GM23338 (cell line): Measurements from ENCODE around the gene RGL3. TPM values are rescaled to one million over a fixed set of nuclear protein-coding genes. Genes with fewer than 3 reads are reported as not detected.

Experiments used
- ATAC-seq: fragments of 200-7000 bp; cut with Tn5 transposase; 3 replicates; pipeline ENCODE4 v1.9.1; 2020
- DNase-seq: peaks from one replicate; pipeline ENCODE4 v3.0.0-alpha.2; 2015; ENCODE audit warnings: low spot score
- H2AFZ ChIP-seq: fragments of 200-600 bp; sonication (generic); 2 replicates; pipeline ENCODE4 v1.8.0; 2016; ENCODE audit warnings: antibody characterized with exemption, mild to moderate bottlenecking, moderate library complexity
- H3F3A ChIP-seq: fragments of 200-600 bp; sonication (generic); replicated peaks from 2 replicates; pipeline ENCODE4 v1.8.0; 2017; ENCODE audit warnings: antibody characterized with exemption, mixed run types, low read depth
- H3K27ac ChIP-seq: fragments of 200-600 bp; sonication (generic); 2 replicates; pipeline ENCODE4 v1.6.1; 2016; ENCODE audit warnings: low read depth
- H3K27me3 ChIP-seq: fragments of 200-600 bp; sonication (generic); 2 replicates; pipeline ENCODE4 v1.8.0; 2016; ENCODE audit warnings: mild to moderate bottlenecking, mixed run types, moderate library complexity; ENCODE audit not compliant: insufficient read depth
- H3K36me3 ChIP-seq: fragments of 200-600 bp; sonication (generic); 2 replicates; pipeline ENCODE4 v1.8.0; 2016; ENCODE audit warnings: mild to moderate bottlenecking; ENCODE audit not compliant: insufficient read depth
- H3K4me1 ChIP-seq: fragments of 200-600 bp; sonication (generic); 2 replicates; pipeline ENCODE4 v1.8.0; 2016; ENCODE audit warnings: mild to moderate bottlenecking, moderate library complexity; ENCODE audit not compliant: insufficient read depth
- H3K4me2 ChIP-seq: fragments of 200-600 bp; sonication (generic); 2 replicates; pipeline ENCODE4 v1.7.1; 2017; ENCODE audit warnings: mixed run types
- H3K4me3 ChIP-seq: fragments of 200-600 bp; sonication (generic); 2 replicates; pipeline ENCODE4 v1.6.1; 2016; ENCODE audit warnings: mixed run types
- H3K79me2 ChIP-seq: fragments of 200-600 bp; sonication (generic); replicated peaks from 2 replicates; pipeline ENCODE4 v1.8.0; 2017; ENCODE audit warnings: mild to moderate bottlenecking; ENCODE audit not compliant: insufficient read depth
- H3K9me2 ChIP-seq: fragments of 200-600 bp; sonication (generic); 2 replicates; pipeline ENCODE4 v1.8.0; 2017; ENCODE audit not compliant: insufficient read depth
- H4K20me1 ChIP-seq: fragments of 200-600 bp; sonication (generic); replicated peaks from 2 replicates; pipeline ENCODE4 v1.8.0; 2017; ENCODE audit warnings: mild to moderate bottlenecking; ENCODE audit not compliant: insufficient read depth
- H3K27ac Mint-ChIP-seq: 2 replicates; pipeline ENCODE4 v1.8.0; 2020; ENCODE audit warnings: inconsistent platforms, mild to moderate bottlenecking, moderate library complexity, mixed read lengths
- H3K27me3 Mint-ChIP-seq: 3 replicates; pipeline ENCODE4 v1.8.0; 2022; ENCODE audit warnings: low read depth, mild to moderate bottlenecking, moderate library complexity, mixed read lengths, inconsistent platforms; ENCODE audit not compliant: insufficient read depth, poor library complexity
- H3K36me3 Mint-ChIP-seq: 3 replicates; pipeline ENCODE4 v1.8.0; 2021; ENCODE audit warnings: low read depth, mild to moderate bottlenecking, inconsistent platforms, moderate library complexity, mixed read lengths
- H3K4me1 Mint-ChIP-seq: 3 replicates; pipeline ENCODE4 v1.8.0; 2020; ENCODE audit warnings: mild to moderate bottlenecking, inconsistent platforms, mixed read lengths
- H3K4me3 Mint-ChIP-seq: 3 replicates; pipeline ENCODE4 v1.8.0; 2021; ENCODE audit warnings: moderate library complexity, mild to moderate bottlenecking, inconsistent platforms, mixed read lengths
- H3K9me3 Mint-ChIP-seq: 3 replicates; pipeline ENCODE4 v1.8.0; 2020; ENCODE audit warnings: moderate library complexity, mild to moderate bottlenecking, inconsistent platforms, mixed read lengths
- CREB1 ChIP-seq: fragments of 250-450 bp; sonication (Bioruptor Pico); IDR thresholded peaks from 2 replicates; pipeline ENCODE4 v1.5.0; 2020; ENCODE audit warnings: low read depth, mild to moderate bottlenecking, moderate library complexity
- EZH2 ChIP-seq: fragments of 200-600 bp; sonication (generic); IDR thresholded peaks from one replicate; pipeline ENCODE4 v1.8.0; 2017; ENCODE audit warnings: antibody characterized with exemption, mild to moderate bottlenecking, low read depth; ENCODE audit not compliant: unreplicated experiment
- STAT1 ChIP-seq: IDR thresholded peaks from one replicate; pipeline ENCODE4 v1.6.1; 2016; ENCODE audit warnings: antibody characterized with exemption; ENCODE audit not compliant: unreplicated experiment
- ZNF331 ChIP-seq: fragments of 250-450 bp; sonication (Bioruptor Pico); IDR thresholded peaks from 2 replicates; pipeline ENCODE4 v1.5.0; 2020; ENCODE audit warnings: low read depth, mild to moderate bottlenecking, moderate library complexity
- polyA plus RNA-seq: library from polyadenylated mRNA; unstranded; fragments of >200 nt; fragmentation: Nextera tagmentation; extraction: Ambion mirVana; gene quantifications from 2 replicates; pipeline ENCODE4 v1.2.1, GENCODE V29; 2016
- total RNA-seq: library from RNA; depleted of rRNA; stranded (reverse); fragments of >200 nt; shearing (Covaris generic); gene quantifications from 2 replicates; pipeline ENCODE4 v1.2.3, GENCODE V29; 2014
- TF ChIP-seq, protein P1 (sequence below): IDR thresholded peaks from 2 replicates; pipeline ENCODE4 v1.6.1; 2016; ENCODE audit warnings: antibody characterized with exemption
- TF ChIP-seq, protein P2 (sequence below): fragments of 250-450 bp; sonication (Bioruptor Pico); IDR thresholded peaks from 2 replicates; pipeline ENCODE4 v1.5.0; 2020; ENCODE audit warnings: mild to moderate bottlenecking, moderate library complexity

Gene RGL3
- total and polyA plus RNA-seq, 2 experiments from 2014 or later = 48.8 to 49.4 TPM

DNA sequence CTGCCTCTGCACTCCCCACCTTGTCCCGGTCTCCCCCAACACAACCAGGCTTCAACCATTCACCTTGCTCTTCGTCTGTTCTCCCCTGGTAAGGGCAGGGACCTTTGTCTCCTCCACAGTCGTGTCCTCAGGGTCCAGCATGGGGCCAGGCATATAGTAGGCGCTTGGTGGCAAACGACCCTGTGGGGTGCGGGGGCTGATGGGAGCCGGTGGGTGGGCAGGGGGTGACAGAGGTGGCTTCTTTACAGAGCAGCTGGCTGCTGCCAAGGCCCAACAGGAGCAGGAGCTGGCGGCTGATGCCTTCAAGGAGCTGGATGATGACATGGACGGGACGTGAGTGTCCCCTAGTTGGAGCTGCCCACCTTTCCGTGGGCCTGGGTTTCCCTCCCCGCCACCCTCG is 26.0 kb upstream of the RGL3 start:
- H3K36me3 Mint-ChIP-seq = peaks cover 61% of the 10 kb centered on the region
- Histone ChIP-seq H3F3A (0 out of 2 replicates have a peak, but pooled peaks cover 2% of the 10 kb centered on the region), H3K4me1 (no peaks in the 10 kb centered on the region), H3K27ac (no peak overlapping the region), H3K4me3 (no peak overlapping the region), H3K9me2 (no peaks in the 10 kb centered on the region), H3K36me3 (peaks cover 16% of the 10 kb centered on the region), H3K4me2 (no peak overlapping the region), H3K79me2 (no peaks in the 10 kb centered on the region), H4K20me1 (peaks cover 3% of the 10 kb centered on the region; the same call in 1 of the 2 replicates), H2AFZ (no peak overlapping the region), H3K27me3 (no peaks in the 10 kb centered on the region)
- peaks cover 3% of the 10 kb centered on the region; the same call in 2 of the 3 replicates for H3K4me1 Mint-ChIP-seq
- DNase-seq (no peak), ATAC-seq (no peak)
- H3K27ac Mint-ChIP-seq = no peak overlapping the region
- no peak overlapping the region for H3K4me3 Mint-ChIP-seq
- TF ChIP-seq CREB1 (CRISPR knock-in tag) = no peak
- TF ChIP-seq, protein P1, sequence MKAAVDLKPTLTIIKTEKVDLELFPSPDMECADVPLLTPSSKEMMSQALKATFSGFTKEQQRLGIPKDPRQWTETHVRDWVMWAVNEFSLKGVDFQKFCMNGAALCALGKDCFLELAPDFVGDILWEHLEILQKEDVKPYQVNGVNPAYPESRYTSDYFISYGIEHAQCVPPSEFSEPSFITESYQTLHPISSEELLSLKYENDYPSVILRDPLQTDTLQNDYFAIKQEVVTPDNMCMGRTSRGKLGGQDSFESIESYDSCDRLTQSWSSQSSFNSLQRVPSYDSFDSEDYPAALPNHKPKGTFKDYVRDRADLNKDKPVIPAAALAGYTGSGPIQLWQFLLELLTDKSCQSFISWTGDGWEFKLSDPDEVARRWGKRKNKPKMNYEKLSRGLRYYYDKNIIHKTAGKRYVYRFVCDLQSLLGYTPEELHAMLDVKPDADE = no peak
- TF ChIP-seq ZNF331 = no peak
- TF ChIP-seq EZH2 = no peak
- no peak for TF ChIP-seq STAT1
- TF ChIP-seq, protein P2, sequence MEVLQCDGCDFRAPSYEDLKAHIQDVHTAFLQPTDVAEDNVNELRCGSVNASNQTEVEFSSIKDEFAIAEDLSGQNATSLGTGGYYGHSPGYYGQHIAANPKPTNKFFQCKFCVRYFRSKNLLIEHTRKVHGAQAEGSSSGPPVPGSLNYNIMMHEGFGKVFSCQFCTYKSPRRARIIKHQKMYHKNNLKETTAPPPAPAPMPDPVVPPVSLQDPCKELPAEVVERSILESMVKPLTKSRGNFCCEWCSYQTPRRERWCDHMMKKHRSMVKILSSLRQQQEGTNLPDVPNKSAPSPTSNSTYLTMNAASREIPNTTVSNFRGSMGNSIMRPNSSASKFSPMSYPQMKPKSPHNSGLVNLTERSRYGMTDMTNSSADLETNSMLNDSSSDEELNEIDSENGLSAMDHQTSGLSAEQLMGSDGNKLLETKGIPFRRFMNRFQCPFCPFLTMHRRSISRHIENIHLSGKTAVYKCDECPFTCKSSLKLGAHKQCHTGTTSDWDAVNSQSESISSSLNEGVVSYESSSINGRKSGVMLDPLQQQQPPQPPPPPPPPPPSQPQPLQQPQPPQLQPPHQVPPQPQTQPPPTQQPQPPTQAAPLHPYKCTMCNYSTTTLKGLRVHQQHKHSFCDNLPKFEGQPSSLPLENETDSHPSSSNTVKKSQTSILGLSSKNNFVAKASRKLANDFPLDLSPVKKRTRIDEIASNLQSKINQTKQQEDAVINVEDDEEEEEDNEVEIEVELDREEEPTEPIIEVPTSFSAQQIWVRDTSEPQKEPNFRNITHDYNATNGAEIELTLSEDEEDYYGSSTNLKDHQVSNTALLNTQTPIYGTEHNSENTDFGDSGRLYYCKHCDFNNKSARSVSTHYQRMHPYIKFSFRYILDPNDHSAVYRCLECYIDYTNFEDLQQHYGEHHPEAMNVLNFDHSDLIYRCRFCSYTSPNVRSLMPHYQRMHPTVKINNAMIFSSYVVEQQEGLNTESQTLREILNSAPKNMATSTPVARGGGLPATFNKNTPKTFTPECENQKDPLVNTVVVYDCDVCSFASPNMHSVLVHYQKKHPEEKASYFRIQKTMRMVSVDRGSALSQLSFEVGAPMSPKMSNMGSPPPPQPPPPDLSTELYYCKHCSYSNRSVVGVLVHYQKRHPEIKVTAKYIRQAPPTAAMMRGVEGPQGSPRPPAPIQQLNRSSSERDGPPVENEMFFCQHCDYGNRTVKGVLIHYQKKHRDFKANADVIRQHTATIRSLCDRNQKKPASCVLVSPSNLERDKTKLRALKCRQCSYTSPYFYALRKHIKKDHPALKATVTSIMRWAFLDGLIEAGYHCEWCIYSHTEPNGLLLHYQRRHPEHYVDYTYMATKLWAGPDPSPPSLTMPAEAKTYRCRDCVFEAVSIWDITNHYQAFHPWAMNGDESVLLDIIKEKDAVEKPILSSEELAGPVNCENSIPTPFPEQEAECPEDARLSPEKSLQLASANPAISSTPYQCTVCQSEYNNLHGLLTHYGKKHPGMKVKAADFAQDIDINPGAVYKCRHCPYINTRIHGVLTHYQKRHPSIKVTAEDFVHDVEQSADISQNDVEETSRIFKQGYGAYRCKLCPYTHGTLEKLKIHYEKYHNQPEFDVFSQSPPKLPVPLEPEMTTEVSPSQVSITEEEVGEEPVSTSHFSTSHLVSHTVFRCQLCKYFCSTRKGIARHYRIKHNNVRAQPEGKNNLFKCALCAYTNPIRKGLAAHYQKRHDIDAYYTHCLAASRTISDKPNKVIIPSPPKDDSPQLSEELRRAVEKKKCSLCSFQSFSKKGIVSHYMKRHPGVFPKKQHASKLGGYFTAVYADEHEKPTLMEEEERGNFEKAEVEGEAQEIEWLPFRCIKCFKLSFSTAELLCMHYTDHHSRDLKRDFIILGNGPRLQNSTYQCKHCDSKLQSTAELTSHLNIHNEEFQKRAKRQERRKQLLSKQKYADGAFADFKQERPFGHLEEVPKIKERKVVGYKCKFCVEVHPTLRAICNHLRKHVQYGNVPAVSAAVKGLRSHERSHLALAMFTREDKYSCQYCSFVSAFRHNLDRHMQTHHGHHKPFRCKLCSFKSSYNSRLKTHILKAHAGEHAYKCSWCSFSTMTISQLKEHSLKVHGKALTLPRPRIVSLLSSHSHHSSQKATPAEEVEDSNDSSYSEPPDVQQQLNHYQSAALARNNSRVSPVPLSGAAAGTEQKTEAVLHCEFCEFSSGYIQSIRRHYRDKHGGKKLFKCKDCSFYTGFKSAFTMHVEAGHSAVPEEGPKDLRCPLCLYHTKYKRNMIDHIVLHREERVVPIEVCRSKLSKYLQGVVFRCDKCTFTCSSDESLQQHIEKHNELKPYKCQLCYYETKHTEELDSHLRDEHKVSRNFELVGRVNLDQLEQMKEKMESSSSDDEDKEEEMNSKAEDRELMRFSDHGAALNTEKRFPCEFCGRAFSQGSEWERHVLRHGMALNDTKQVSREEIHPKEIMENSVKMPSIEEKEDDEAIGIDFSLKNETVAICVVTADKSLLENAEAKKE = no peak
- H3K27me3 Mint-ChIP-seq = peaks cover 6% of the 10 kb centered on the region
- H3K9me3 Mint-ChIP-seq = no peaks in the 10 kb centered on the region; the same call in 2 of the 3 replicates
